Measurements from ENCODE around the gene MYEOV. TPM values are rescaled to one million over a fixed set of nuclear protein-coding genes. Genes with fewer than 3 reads are reported as not detected.

Gene MYEOV
- total and polyA plus RNA-seq, 10 of the 15 experiments (the other 5 are each of a cell fraction or from before 2014, with no cell fraction given), result 0.05 to 0.40 (median 0.26) TPM; not detected in 3

GRCh38 chr11:69337211-69337721, 43.3 kb downstream of the MYEOV start (continued):
- TF ChIP-seq IRF3 (IDR thresholded peaks at IDR 0.05) (no peak), TCF3 (IDR thresholded peaks at IDR 0.05; ENCODE audit: borderline replicate concordance, insufficient read depth, low read depth, low read length) (no peak), YY1 (IDR thresholded peaks at IDR 0.05; ENCODE audit: low read depth, low read length) (no peak; the same call in 1 of the 2 replicates), GABPA (IDR thresholded peaks at IDR 0.05; ENCODE audit: low read depth) (peak; percentile 47; the same call in 1 of the 2 replicates), SREBF1 (IDR thresholded peaks at IDR 0.05; ENCODE audit: low read length) (no peak), HSF1 (IDR thresholded peaks at IDR 0.05; ENCODE audit: low read depth, low read length) (no peak), CHD1 (IDR thresholded peaks at IDR 0.05; ENCODE audit: low read depth, low read length) (no peak), POLR2AphosphoS5 (IDR thresholded peaks at IDR 0.05; ENCODE audit: low read length) (no peak), ZNF24 (IDR thresholded peaks at IDR 0.05) (no peak), JUND (IDR thresholded peaks at IDR 0.05; ENCODE audit: low read depth, low read length) (no peak), HDAC2 (IDR thresholded peaks at IDR 0.05) (no peak), NR2F1 (conservative IDR thresholded peaks at IDR 0.05) (no peak; the same call in 1 of the 2 replicates), CTCF (IDR thresholded peaks at IDR 0.05 in 2 of 3, conservative IDR thresholded peaks at IDR 0.05 in 1 of 3; ENCODE audit: control insufficient read depth in 2 of 3, extremely low read depth in 1 of 3, insufficient read depth in 1 of 3, low read depth in 3 of 3, low read length in 3 of 3) (no peak), MTA2 (IDR thresholded peaks at IDR 0.05; ENCODE audit: low read depth) (peak; percentile 66), SMC3 (IDR thresholded peaks at IDR 0.05; ENCODE audit: borderline replicate concordance, low read length) (no peak), ZBTB40 (IDR thresholded peaks at IDR 0.05; ENCODE audit: borderline replicate concordance) (no peak), BACH1 (IDR thresholded peaks at IDR 0.05; ENCODE audit: borderline replicate concordance) (no peak)
